NK-92 treated with Interleukin-12 subunit alpha and Interleukin-12 subunit beta, amount 100 ng/mL, for 24 hours (cell line): ENCODE results near the gene BTRC.

ENCODE experiments used
- DNase-seq: peaks from one replicate; lab custom pipeline; 2025; lab: John Stamatoyannopoulos, UW

BTRC gene

GRCh38 chr10:101444058-101444898, 90.3 kb downstream of the BTRC start:
- DNase-seq = no peak

DNA sequence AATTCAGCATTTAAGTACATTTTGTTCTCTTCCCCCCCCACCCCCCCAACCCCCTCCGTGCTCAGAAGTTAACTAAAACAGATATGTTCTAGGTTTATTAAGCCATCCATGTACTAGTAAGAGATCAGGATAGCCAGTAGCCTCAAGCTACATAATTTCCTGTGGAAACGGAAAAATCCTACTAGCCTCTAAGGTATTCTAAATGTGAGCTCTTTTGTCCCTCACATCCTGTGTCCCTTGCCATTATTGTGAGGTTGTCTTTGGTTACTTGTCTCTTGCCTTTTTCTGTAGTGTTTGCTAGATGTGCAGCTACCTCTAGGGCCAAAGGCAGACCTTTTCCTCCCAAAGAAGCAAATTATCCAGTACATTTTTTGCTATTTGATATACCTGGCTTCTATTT, 92.1 kb downstream of the BTRC start:
- no peak for DNase-seq

DNA sequence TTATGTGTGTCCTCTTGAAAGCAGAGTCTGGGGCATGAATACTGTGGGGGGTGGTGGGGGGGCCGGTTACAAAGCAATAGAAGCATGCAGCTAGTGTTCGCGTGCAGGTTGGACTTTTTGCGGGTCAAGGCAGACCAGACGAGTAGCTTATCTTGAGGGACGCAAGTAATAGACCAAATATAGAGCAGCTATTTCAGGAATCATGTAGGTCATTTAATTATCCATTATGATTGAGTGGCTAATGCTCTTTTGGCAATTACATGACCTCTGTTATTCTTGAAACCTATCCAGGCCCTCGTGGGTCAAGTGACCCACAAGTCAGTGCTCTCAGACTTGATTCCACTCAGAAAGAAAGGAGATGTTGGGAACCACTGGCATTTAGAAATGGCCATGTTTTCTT, 93.0 kb downstream of the BTRC start:
- no peak for DNase-seq

DNA sequence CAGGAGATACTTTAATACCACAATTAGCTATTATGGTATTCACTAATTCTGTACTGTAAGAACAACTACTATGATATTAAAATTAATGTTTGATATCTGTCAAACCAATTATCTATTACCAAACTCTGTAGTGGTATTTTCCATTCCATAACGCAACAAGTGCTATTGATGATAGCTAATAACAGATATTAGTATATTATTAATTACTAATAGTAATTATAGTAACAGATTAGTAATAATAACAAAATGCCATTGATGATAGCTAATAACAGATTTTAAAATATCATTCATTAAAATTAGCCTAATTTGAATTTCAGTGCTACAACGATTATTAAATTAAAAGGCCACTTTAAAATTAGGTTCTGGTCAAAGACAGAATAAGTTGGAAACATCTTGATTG, 93.5 kb downstream of the BTRC start:
- DNase-seq = no peak

- no peak for DNase-seq
Measured at GRCh38 chr10:101450277-101451080, 96.5 kb downstream of the BTRC start.

DNA sequence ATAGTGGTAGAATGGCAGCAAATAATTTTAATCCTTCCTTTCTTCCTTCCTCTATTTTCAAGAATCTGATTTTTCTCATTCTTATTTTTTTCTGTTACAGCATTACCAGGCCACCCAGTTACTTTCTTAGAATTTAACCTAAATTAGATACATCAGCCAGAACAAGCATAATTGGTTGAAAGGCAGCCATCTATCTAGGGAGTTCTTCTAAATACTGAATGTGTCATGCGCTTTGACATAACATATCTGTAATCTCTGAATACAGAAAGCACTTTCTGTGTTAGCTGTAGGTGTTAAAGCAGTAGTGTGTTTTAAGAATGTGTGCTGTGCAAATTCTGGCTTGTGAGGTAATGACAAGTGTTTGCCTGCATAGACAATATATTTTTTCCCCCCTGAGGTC, 97.3 kb downstream of the BTRC start:
- DNase-seq = no peak

DNA sequence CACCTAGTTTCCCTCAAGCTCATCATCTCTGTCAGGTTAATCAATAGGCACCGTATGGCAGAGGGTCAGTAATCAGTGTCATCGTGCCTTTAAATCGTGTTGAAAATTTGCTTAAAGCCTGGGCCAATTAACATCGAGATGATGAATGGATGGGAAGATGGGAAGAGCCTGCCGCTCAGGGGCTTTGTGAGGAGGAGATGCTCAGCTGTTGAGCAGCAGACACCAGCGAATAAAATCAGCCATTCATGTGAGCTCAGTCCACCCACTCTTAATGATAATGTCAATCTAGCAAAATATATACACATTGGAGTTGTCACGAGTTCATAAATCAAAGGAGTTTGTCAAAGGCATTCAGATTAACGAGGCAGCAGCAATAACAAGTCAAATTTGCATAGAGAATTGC, 97.7 kb downstream of the BTRC start:
- DNase-seq = no peak

DNA sequence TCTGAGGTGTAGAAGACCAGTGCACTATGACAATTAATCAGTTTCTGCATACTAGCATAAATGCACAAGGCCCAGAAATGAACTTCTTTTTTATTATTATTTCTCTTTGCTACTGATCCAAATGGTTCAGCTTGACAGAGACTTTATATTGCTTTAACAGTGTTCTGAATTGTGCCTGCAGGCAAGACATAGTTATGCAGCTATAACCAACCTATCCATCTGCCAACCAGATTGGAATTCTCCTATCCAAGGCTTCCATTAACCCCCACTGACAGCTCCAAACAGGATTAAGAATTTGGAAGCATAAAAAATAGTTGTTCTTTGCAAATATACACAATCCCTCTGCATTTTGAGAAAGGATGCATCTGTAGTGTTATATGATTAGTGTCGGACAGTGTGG, 98.2 kb downstream of the BTRC start:
- DNase-seq = no peak

GRCh38 chr10:101452593-101452992, 98.6 kb downstream of the BTRC start:
- no peak for DNase-seq

- DNase-seq = no peak
Measured at GRCh38 chr10:101453318-101453717, 99.4 kb downstream of the BTRC start.

DNA sequence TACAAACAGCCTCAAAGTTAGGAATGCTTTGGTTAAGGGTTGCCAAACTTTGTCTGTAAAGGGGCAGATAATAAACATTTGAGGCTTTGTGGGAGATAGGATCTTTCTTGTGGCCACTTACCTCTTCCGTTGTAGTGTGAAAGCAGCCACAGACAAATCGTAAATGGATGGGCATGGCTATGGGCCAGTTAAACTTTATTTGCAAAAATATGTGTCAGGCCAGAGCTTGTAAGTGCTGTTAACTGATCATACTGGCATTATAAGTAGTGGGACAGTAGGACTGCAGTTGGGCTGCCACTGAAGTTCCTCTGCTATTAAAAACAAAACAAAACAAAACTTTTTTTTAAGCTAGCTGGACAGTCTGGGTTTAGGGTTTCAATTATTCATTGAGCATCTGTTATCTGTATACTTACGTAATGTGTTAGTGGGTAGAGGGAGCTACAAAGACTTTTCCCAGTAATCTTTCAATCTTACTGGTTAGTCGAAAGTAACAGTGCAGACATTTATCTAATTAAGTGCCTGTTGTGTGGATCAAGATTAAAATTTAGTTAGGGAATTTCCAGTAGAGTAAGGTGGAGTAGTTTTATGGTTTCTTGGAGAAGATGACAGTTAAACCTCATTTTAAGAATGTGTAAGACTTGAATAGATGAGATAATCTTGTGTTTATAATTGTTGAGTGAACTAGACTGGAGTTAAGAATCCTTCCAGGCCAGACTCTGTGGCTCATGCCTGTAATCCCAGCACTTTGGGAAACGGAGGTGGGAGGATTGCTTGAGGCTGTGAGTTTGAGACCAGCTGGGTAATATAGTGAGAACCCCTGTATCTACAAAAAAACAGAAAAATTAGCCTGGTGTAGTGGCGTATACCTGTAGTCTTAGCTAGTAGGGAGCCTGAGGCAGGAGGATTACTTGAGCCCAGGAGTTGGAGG, 100.1 kb downstream of the BTRC start:
- no peak for DNase-seq

- no peak for DNase-seq
Measured at GRCh38 chr10:101458869-101459268, 104.9 kb downstream of the BTRC start.

DNA sequence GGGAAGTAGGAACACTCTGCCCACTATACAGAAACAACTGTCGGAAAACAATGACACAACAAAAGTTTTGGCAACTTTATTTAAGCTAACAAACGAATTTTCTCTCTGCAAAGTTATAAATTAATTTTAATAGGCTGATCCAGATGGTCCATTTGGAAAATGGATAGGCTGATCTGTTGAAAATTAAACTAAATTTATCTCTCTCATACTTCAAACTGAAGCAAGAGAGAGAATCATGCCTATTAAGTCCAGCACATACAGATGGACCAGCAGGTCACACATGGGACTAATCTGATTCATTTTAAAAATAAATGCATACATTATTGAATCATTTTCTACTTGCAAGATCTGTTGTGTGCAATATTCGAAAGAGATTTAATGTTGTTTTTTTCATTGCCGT, 110.1 kb downstream of the BTRC start:
- no peak for DNase-seq

DNA sequence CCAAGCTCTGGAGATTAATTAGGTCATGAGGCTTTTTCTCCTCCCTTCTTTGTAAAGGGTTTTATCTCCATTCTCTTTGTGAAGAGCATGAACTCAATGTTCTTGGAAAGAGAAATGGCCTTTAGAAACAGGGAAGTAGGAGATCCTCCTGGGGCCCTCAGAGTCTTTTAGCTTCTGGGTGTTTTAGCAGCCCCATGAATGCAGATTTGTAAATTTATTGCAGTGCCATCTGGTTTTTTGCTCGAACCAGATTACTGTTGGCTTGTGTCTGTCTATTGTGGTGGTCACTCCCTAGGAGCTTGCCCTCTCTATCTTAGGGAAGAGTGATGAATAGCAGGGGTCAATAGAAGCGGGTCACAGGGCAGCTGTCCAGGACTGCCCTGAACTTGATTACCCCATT, 110.6 kb downstream of the BTRC start:
- DNase-seq = no peak

- DNase-seq = no peak
Measured at GRCh38 chr10:101466016-101466912, 112.3 kb downstream of the BTRC start.

DNA sequence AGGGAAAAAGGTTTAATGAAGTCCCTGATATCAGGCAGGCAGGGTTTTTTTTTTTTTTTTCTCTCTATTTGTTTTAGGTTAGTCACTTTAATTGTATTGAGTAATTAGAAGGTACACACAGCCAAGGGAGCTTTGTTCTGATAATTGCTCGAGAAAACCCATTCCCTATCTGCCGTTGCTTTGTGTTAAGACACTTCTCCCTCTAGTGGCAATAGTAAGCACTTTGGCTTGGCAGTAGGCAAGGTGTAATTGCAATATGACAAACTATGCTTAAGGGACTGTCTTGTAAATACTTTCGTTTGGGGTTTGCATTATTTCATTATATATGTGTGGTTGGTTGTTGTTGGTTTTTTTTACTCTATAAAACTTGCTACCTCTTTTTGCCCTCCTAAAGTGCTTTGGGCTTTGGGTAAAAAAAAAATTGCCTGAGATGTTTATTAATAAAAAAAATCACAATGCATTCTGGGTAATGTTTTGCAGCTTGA, 113.4 kb downstream of the BTRC start:
- DNase-seq = no peak

- DNase-seq = no peak
Measured at GRCh38 chr10:101468159-101468558, 114.2 kb downstream of the BTRC start.

DNA sequence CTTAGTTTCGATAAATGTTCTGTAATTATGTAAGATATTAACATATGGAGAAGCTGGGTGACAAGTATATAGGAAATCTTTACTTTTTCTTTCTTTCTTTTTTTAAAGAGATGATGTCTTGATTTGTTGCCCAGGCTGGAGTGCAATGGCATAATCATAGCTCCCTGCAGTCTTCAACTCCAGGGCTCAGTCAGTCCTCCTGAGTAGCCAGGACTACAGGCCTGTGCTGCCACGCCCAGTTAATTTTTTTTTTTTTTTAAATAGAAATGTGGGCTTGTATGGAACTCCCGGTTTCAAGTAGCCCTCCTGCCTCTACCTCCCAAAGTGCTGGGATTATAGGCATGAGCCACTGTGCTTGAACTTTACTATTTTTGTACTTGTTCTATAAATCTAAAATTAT, 122.4 kb downstream of the BTRC start:
- DNase-seq = no peak

DNA sequence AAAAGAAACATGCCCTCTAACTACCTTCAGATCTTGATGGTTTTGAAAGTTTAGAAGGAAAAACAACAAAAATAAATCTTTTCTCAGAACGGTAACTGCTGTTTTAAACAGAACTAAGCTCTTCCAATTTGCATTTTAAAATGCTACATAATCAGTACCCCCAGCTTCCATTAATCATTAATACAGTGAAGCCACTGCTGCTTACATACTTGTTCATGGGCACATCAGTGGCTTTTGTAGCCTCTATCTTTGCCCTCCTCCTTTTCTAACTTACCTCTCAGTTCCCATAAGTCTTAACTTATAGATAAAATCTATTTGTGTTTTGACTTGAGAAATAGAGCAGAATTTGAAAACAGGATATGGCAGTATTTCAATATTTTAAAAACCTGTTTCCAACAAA, 125.0 kb downstream of the BTRC start:
- no peak for DNase-seq

GRCh38 chr10:101481256-101481655, 127.3 kb downstream of the BTRC start:
- no peak for DNase-seq

DNA sequence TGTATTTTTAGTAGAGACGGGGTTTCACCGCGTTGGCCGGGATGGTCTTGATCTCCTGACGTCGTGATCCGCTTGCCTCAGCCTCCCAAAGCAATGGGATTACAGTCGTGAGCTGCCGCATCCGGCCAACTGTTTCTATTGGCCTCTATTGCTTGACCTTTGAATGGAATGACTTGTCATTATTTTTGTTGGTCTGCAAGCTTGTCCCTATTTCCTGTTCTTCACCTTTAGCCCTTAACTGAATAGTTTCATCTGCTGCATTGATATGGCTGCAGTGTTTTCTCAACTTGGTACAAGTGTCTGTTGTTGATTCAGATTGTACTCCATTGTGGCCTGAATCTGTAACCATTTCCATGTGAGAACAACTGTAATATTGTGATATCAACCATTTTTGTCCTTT, 128.6 kb downstream of the BTRC start:
- DNase-seq = no peak
